Measurements from ENCODE around the gene ALKBH5.
A peak's percentile ranks its signal among the peaks of the same experiment; 100 is the strongest.

Gene ALKBH5

DNA sequence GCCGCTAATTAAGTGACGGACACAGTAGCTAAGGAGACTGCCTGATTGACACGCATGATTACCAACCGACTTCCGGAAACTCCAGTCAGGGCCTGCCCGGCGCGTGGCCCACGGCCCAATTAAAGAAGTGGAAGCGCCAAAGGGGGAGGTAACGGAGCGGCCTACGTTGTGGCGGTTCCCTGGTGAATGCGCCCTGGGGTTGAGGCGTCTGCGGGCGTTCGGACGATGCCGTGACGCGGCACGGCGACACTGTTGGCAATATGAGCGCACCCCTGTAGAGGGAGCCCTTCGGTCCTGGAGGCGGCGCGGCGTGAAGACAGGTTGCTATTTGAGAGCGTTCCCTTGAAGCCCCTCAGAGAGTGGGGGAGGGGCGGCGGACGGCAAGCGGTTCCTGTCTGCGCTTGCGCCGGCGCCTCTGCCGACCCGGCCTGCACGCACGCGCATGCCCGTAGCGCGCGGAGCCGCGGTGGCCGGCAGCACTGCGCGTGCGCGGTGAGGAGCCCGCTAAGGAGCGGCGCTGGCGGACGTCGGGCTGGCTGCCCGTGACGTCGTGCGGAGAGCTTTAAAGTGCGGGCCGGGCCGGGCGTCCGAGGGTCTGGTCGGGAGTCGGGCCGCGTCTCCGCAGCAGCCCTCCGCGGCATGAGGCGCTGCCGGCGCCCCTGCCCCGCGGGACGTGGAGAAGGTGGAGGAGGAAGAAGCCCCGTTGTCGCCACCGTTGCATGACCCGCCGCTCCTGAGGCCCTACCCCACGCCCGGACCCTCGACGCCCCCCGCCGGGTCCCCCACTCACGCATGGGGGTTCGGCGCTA is at the start of gene ALKBH5:
TSS of gene ALKBH5 (plus strand) at position 495 of the 809 bp plus-strand sequence. CDS start 416 bp downstream, outside the sequence.
- peak; percentile 98 for DNase-seq

DNA sequence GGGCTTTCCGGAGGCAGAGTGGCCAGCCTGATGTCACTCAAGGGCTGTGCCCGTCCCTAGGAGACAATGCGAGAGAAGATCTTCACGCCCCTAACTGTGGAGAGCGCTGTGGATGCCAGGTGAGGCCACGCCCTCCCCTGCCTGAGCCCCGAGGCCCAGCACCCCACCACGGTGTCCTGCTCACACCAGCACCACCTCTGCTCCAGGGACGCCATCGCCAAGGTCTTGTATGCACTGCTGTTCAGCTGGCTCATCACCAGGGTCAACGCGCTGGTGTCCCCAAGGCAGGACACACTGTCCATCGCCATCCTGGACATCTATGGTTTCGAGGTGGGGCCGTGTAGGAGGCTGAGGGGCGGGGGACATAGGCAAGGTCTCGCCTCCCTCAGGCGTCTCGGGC is 47.3 kb upstream of the ALKBH5 start:
- DNase-seq = no peak

DNA sequence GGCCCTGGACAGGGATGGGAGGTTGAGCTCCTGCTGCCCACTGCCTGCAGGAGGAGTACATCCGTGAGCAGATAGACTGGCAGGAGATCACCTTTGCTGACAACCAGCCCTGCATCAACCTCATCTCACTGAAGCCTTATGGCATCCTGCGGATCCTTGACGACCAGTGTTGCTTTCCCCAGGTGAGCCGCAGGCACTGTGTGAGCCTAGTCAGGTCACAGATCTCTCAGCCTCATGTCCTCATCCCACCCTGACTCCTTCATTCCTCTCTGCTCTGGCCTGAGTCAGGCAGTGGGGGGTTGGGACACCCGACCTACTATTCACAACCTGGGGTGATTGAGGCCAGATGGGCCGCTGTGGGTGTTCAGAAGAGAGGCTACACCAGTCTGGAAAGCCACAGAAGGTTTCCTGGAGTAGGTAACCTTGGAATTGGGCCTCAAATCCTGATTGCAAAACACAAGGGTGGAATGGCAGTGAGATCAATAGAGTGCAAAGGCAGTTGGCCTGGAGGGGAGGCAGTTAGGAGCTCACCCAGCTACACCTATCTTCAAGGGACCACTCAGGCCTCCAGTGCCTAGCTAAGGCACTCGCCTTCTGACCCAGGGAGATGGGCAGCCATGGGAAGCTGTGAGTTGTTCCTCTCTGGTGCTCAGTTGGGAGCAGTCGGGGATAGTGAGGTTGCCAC is 45.4 kb upstream of the ALKBH5 start:
- DNase-seq = no peak

DNA sequence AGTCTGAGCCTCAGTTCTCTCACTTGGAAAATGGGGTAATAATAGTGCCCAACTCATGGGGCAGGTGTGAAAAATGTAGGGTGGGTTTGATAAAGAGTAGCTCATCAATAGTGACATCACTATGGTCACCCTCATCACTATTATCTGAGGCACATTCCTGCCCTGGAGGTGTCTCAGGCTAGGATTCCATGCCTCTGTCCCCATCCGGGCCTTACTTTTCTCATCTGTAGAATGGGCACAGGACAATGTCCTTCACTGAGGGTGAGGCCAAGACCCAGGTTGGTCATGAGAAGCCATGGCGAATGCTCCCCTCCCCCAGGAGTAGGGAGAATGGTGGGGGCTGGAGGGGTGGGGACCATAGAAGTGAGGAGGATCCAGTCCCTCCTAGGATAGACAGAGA is 44.5 kb upstream of the ALKBH5 start:
- DNase-seq = no peak

DNA sequence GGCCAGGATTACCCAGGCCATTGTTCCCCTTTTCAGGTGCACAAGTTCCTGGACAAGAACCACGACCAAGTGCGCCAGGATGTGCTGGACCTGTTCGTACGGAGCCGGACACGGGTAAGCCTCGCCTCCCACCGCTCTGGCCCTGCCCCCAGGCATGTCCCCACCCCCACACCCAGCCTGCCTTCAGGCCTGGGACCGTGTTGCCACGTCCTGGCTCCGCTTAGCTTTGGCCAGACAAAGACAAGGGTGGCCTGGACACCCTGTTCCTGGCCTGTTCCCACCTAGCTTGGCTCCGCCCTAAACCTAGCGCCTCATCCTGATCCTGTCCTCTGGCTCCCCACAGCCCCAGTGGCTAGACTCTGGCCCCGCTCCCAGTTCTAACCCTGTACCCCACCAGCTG is 44.1 kb upstream of the ALKBH5 start:
- no peak for DNase-seq

DNA sequence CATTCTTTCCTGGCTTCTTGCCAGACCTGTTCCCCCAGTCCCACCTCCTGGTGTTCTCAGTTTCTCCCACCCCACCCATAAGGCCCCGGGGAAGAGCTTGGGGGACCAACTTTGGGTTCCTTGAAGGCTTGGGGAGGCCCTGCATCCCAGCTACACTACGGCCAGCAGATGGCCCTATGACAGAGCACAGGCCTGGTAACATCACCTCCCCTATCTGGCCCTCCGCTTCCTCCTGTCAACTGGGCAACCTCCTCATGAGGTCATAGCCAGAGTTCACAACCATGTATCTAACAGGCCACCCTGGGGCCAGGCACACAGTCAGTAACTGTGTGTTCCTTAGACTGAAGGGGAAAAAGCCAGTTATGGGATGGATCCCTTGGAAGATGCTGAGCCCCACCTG is 43.7 kb upstream of the ALKBH5 start:
- no peak for DNase-seq

DNA sequence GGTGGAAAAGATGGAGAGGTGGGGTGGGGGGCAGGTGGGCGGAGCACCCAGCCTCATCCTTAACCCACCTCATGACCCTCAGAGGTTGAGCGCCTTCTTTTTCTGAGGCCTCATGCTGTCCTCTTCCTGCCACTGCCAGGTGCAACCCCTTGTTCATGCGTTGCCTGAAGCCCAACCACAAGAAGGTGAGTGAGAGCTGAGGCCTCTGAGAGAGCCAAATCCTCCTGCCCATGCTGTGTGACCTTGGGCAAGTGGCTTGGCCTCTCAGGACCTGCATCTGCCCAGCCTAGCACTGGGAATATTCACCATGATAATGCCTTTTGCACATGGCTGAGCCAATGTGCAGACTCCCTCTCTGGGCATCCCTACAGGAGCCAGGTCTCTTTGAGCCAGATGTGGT is 43.0 kb upstream of the ALKBH5 start:
- no peak for DNase-seq

DNA sequence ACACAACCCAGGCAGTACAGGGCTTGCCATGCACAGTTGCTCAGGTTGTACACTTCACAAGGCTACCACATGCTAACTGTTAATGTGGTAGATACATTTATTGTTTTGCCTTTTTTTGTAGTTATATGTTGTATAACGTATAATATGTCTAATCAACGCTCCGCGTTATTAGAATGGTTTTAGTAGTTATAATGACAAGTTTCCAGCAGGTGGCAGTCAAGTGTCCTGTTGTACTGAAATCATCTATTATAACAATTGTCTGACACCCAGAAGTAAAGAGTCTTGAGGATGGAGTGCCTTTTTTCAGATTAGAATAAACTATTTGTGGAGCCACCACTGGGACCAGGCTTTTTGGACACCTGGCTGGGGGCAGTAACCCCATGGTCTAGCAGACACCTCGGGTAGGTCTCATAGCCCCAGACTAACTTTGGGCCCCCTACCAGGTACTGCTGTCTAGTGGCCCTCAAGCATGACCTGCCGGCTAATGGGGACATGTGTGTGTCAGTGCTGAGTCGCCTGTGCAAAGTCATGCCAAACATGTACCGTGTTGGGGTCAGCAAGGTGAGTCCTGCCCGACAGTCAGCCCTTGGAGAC is 42.3 kb upstream of the ALKBH5 start:
- DNase-seq = peak; percentile 52

DNA sequence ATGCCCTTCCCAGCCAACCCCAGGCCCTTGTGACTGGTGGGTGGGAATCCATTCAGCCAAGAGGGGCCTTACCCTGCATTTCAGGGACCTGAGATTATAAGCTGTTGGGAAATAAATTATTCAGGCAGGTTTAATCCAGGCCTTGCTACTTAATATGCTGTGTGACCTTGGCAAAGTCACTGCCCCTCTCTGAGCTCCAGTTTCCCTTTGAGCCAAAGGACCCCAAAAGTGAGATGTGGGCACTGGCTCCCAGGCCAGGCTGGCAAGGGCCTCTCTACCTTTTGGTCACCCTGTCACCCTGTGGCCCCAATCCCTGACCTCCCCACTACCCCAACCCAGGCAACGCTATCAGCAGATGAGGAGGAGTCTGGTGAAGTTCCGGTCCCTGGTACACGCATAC is 41.2 kb upstream of the ALKBH5 start:
- DNase-seq = no peak

DNA sequence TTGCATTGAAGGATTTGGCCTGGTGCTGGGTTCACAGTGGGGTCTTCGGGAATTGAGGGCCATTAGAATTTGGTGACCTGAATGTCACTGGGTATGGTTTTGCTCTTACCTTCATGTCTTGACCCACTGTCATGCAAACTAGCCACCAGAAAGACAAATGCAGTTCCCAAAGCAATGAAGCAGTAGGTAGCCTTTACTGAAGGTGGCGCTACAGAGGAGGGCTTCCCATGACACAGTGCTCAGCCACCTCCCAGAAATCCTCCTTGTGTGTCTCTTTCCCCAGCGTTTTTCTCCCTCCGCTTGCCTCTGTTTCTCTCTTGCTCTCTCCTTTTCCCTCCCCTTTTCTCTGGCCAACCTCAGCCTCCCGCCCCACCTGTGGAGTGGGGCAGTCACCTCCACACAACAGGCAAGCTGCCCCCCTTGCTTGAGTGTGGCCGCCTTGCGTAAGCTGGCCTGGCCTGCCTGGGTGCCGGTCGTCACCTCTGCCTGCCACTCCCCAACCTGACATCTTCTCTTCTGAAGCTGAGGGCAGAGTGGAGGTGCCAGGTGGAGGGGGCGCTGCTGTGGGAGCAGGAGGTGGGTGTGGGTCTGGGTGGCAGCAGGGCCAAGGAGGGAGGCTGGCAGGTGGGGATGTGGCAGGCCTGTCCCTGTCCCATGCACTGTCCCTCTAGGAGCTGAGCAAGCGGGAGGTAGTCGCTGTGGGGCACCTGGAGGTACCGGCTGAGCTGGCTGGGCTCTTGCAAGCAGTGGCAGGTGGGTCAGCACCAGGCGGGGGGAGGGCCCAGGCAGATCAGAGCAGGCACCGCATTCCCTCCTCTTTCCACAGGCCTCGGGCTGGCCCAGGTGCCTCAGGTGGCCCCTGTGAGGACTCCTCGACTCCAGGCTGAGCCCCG is 40.3 kb upstream of the ALKBH5 start:
- DNase-seq = no peak

DNA sequence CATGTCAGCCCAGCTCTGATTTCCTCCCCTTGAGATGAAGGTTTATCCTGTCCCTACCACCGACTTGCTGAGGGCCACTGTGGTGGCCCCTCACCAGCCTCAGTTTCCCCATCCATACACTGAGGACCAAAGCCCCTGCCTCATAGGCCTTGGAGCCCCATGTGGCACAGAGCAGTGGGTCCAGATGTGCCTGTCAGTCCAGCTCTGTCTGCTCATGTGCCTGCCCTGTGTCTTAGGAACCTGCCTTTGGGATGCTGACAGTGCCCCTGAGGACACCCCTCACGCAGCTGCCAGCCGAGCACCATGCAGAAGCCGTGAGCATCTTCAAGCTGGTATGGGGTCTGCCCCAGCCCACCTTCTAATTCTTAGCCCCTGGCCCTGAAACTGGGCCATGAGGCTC is 39.4 kb upstream of the ALKBH5 start:
- DNase-seq = no peak

DNA sequence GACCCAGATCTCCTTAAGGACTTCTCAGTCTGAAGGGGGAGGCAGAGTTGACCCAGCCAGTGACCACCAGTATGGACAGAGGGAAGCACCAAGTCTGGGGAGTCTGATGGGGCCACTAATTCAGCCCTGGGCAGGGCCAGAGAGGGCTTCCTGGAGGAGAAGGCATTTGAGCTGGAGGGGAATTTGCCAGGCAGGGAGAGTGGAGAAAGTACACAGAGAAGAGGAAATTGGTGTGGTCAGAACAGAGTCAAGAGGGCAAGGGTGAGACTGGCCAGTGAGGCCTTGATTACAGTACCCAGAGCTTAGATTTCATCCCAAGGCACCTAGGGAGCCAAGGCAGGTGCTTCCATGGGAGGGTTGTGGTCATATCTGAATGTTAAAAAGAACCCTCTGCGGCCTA is 38.8 kb upstream of the ALKBH5 start:
- no peak for DNase-seq

DNA sequence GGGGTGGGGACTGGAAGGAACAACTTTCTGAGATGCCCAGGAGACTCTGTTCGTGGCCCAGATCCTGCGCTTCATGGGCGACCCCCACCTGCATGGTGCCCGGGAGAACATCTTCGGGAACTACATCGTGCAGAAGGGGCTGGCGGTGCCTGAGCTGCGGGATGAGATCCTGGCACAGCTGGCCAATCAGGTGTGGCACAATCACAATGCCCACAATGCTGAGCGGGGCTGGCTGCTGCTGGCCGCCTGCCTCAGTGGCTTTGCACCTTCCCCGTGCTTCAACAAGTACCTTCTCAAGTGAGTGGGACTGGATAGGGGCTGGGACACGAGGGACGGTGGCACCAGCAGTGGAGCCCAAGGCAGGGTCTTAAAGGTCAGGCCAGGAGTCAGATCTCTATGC is 37.8 kb upstream of the ALKBH5 start:
- no peak for DNase-seq

DNA sequence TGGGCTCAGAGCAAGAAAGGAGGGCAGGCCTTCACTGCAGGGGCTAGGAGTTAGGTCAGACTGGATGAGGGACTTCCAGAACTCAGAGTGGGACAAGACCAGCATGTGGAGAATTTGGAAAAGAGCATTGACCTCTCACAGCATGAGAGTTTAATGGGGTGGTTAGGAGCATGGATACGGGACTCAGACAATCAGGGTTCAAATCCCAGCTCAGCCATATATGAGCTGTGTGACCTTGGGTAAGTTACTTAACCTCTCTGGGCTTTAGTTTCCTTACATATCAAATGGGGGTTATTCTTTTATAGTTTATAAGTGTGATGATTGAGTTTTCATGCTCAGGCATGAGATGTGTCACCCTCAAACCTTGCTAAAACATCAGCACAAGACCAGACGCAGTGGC is 37.4 kb upstream of the ALKBH5 start:
- no peak for DNase-seq

DNA sequence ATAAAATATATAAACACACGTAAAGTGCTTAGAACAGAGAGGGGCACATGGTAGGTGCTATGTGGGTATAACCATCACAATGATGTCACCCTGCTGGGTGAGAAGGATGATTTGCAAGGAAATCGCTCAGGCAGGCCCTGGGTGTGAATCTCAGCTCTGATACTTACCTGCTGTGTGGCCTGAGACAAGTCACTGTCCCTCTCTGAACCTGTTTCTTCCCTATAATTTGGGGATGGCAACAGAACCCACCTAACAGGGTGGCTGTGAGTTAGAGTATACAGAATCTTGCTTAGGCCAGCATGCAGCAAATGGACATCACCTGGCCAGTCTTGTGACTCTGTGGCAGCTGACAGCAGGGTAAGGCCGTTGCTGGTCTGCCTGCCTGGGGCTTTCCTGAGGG is 36.6 kb upstream of the ALKBH5 start:
- no peak for DNase-seq

DNA sequence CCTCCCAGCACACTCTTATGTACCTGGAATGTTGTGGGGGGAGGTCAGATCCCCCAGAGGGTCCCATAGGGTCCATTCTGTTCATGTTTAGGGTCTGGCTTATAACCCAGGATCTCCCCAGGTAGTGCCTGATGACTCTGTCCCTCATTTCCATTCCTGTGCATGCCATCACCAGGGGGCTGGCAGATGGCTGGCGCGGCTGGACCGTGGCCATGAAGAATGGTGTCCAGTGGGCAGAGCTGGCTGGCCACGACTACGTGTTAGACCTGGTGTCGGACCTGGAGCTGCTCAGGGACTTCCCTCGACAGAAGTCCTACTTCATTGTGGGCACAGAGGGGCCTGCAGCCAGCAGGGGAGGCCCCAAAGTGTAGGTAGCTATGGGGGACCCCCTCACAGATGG is 35.0 kb upstream of the ALKBH5 start:
- DNase-seq = no peak

DNA sequence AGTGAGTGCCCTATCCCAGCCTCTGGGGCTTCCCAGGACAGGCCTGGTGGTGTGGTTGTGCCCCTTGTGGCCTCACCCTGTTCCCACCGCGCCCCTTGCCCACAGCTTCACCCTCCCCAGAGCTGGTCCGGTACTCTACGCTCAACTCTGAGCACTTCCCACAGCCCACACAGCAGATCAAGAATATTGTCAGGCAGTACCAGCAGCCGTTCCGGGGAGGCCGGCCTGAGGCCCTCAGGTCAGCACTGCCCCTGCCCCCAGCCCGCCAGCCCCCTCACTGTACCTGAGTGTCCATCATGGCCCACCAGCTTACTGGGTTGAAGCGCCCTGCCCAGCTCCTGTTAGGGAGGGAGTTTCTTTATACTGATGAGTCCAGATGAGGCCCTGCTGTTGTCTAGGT is 32.3 kb upstream of the ALKBH5 start:
- DNase-seq = no peak

DNA sequence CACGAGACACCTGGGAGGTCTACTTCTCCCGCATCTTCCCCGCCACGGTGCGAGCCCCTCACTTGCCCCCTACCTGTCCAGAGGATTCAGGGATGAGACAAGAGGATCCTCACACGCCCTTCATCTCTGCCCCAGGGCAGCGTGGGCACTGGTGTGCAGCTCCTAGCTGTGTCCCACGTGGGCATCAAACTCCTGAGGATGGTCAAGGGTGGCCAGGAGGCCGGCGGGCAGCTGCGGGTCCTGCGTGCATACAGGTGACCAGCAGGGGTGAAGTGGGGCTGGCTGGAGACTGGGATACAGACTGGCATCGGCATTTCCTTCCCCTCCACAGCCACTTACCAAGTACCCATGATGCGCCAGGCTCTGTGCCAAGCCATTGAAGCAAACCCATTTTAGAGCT is 28.4 kb upstream of the ALKBH5 start:
- no peak for DNase-seq

DNA sequence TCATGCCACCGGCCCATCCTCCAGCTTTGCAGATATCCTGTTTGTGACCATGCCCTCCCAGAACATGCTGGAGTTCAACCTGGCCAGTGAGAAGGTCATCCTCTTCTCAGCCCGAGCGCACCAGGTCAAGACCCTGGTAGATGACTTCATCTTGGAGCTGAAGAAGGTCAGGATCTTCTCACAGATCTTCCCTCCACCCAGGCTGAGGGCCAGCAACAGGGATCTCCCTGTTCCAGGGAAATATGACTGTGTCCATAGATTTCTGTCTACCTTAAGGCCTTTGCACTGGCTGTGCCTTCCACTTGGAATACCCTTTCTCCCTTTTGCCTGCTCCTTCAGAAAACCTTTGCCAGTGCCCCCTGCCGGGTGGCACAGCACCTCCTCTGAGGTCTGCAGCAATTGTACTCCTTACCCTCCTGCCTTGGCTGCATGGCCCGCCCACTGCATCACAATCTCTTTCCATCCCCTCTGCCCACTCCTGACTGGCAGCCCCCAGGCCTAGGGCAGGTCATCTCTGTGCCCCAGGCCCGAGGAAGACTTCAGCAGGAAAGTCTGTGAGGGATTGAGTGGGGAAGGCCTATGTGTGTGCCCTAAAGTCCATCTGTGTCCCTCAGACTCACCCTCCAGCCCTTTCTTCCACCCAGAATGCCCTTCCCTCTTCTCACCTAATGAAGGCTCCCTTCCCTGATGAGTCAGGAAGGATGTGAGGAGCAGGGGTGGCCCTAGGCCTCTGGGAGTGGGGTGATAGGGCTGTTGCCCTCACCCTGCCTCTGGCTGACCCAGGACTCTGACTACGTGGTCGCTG is 27.3 kb upstream of the ALKBH5 start:
- no peak for DNase-seq

DNA sequence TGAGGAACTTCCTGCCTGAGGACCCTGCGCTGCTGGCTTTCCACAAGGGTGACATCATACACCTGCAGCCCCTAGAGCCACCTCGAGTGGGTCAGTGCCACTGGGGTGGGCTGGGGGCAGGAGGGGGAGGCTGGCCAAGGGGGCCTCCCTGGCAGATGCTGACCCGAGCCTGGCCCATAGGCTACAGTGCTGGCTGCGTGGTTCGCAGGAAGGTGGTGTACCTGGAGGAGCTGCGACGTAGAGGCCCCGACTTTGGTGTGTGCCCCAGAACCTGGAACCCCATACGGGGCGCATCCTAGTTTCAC is 26.7 kb upstream of the ALKBH5 start:
- no peak for DNase-seq

DNA sequence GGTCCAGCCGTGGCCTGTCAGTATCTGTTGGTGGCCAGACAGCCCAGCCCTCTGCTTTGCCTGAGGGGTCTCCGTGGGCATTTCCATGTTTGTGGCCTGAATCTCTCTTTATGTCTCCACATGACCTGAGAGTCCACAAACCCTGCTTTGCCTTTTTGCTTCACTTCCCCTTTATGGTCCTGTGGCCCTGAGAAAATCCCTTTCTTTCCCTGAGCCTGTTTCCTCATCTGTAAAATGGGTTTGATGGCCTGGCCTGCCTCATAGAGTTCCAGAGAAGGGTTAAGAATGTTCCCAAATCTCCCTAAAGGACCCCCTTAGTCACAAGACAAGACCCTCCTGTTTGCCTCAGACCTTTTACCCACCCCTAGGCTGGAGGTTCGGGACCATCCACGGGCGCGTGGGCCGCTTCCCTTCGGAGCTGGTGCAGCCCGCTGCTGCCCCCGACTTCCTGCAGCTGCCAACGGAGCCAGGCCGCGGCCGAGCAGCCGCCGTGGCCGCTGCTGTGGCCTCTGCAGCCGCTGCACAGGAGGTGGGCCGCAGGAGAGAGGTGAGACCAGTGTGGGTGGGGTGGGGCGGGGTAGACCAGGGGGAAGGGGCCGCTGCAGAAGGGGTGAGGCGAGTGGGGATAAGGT is 26.2 kb upstream of the ALKBH5 start:
- DNase-seq = no peak

DNA sequence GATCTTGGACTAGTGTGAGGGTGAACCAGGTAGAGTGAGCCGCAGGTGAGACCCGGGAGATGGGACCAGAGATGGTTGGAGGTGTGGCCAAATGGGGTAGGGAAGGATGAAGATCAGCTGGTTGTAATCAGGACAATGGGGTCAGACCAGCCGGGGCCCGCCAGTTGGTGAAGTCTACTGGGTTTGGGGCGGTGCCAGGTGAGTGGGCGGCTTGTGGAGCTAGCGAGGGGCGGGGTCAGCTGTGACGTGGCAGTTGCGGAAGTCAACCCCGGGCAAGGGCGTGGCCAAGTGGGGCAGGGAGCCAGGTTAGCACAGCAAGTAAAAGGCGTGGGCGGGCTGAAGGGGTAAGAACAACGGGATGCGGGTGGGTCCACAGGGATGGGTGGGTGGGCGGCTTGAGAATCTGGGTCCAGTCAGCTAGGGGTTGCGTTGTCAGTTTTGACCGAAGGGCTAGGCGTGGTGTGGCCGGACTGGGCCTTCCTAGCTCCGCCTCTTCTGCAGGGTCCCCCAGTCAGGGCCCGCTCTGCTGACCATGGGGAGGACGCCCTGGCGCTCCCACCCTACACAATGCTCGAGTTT is 25.5 kb upstream of the ALKBH5 start:
- peak; percentile 99 for DNase-seq
